ENCODE measurements around the gene BRD9.
"Not testable (repeated sequence)": the region's sequence is repeated elsewhere in the genome, so short reads cannot be mapped to it uniquely, and the experiment has no call there.

Gene BRD9

DNA sequence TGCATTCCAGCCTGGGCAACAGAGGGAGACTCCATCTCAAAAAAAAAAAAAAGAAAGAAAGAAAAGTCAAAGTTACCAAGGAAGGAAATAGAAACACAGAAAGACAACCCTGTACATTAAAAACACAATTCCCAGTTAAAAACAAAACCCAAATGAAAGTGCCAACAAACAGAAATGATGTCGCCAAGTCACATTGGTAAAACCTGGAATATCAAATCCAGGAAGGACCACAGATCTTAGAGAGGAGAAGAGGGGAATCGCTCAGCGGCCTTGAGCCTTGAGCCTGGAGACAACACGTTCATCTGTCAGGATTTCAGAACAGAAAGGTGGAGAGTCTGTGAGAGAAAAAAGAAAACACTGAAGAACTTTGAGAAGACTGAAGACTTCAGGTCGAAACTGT is 40.6 kb downstream of the BRD9 start:
- H3K9me3 Mint-ChIP-seq: no peaks in the 10 kb centered on the region
- H3K4me1 Mint-ChIP-seq: no peaks in the 10 kb centered on the region
- H3K27ac Mint-ChIP-seq: peak overlapping the region; percentile 49
- no peaks in the 10 kb centered on the region for H3K36me3 Mint-ChIP-seq
- no peak overlapping the region for H3K4me3 Mint-ChIP-seq
- H3K27me3 Mint-ChIP-seq: peaks cover 2% of the 10 kb centered on the region

DNA sequence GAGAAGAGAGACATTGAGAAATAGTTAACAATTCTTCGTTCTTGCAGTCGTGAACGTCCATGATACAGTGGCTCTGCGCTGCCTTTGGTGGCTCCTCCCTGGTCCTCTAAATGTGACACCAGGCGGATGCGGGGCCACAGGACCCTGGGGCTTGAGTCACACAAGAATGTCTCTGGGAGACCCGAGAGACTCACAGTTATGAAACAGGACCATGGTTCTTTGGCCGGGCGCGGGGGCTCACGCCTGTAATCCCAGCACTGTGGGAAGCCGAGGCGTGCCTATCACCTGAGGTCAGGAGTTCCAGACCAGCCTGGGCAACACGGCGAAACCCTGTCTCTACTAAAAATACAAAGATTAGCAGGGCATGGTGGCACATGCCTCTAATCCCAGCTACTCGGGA is 41.0 kb downstream of the BRD9 start:
- H3K27me3 Mint-ChIP-seq: peaks cover 2% of the 10 kb centered on the region
- no peak overlapping the region for H3K27ac Mint-ChIP-seq

DNA sequence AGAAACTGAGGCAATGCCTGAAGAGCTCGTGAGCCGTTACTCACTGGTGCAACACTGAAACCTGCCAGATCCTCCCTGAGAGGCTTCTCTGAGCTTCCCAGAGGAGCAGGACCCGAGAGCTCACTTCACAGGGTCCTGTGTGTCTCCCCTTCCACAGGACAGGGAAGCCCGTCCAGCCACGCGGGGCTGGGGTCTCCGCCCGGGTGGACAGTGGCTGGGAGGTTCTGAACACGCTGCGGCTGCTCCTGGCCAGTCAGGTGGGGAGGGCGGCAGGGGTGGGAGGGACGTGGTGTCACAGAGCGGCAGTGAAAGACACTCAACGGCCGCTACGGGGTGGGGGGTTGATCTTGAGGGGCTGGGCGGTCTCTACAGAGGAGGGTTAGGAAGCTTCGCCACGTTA is 41.5 kb downstream of the BRD9 start:
- H3K36me3 Mint-ChIP-seq: no peaks in the 10 kb centered on the region
- peaks cover 2% of the 10 kb centered on the region for H3K27me3 Mint-ChIP-seq
- H3K27ac Mint-ChIP-seq: no peak overlapping the region
- no peaks in the 10 kb centered on the region for H3K4me1 Mint-ChIP-seq
- H3K9me3 Mint-ChIP-seq: no peaks in the 10 kb centered on the region
- no peak overlapping the region for H3K4me3 Mint-ChIP-seq

More for the DNA sequence above, 41.0 kb downstream of the BRD9 start:
- Mint-ChIP-seq H3K4me1 (no peaks in the 10 kb centered on the region), H3K9me3 (no peaks in the 10 kb centered on the region), H3K4me3 (no peak overlapping the region), H3K36me3 (no peaks in the 10 kb centered on the region)

DNA sequence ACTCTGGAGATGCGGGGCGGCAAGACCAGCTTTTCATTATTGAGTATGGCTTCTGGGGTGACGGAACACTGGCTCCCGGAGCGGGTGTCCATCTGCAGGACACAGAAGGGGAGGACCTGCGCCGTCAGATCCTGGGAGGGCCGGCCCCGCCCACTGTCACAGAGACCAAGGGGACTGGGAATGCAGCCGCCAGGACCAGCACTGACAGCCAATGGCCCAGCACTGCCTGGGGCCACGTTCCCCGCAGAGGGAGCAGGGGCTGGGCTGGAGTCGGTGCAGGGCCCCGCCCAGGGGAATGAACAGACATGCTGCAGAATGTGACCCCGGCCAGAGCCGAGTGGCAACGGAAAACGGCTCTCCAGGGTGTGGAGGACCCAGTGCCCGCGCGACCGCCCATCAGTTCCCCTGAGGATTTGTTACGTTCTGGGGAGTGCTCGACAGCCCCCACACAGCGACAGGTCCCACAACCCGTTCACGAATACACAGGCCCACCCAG is 42.0 kb downstream of the BRD9 start, which contains the start of gene ZDHHC11:
Gene ZDHHC11, minus strand, starts transcription at position 476 of the 496 bp plus-strand sequence. Its CDS starts 384 bp downstream, at position 92.
- Mint-ChIP-seq H3K36me3 (no peaks in the 10 kb centered on the region), H3K27me3 (peaks cover 2% of the 10 kb centered on the region), H3K27ac (no peak within 1 kb of the TSS), H3K4me1 (no peaks in the 10 kb centered on the region), H3K9me3 (no peaks in the 10 kb centered on the region), H3K4me3 (no peak within 1 kb of the TSS)

DNA sequence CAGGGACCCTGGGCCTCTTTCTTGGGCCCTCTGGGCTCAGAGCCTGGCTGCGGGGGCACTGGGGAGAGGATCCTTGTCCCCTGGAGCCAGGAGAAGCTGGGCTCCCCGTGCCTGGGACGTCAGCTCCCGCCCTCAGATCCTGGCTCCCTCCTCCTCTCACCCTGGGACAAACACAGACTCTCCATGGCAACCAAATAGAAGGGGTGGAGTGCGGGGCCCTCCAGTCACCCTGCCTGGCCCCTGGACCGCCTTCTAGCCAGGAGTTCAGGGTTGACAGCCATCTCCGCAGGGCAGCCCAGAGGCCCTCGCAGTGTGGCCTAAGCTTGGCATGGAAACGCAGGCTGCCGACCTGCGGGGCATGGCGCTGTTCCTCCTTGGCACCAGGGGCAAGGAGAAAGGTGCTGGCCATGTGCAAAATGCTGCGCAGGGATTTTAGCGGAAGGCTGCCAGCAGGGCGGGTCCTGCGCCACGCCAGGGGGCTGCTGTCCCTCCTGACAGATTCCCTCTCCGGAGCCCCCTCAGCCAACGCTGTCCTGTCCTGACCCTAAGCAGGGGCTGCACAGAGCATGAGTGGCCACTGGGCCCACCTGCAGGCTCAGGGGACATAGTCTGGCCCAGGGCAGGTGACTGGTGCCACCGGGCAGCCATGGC is 42.8 kb downstream of the BRD9 start:
- no peak overlapping the region for H3K27ac Mint-ChIP-seq
- H3K27me3 Mint-ChIP-seq: peaks cover 3% of the 10 kb centered on the region
- H3K4me1 Mint-ChIP-seq: no peaks in the 10 kb centered on the region
- H3K36me3 Mint-ChIP-seq: no peaks in the 10 kb centered on the region
- no peaks in the 10 kb centered on the region for H3K9me3 Mint-ChIP-seq
- no peak overlapping the region for H3K4me3 Mint-ChIP-seq

DNA sequence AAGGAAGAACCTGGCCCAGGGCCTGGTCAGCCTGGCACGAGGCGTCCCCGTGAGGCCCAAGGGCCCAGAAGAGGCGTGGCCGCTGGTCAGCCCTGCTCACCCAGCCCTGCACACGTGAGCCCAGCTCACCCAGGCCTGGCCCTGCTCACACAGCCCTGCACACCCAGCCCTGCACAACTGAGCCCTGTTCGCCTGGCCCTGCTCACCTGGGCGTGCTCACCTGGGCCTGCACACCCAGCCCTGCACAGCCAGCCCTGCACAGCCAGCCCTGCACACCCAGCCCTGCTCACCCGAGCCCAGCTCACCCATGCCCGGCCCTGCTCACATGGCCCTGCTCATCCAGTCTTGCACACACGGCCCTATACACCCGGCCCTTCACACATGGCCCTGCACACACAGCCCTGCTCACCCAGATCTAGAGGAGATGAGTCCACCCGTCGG is 43.9 kb downstream of the BRD9 start:
- Mint-ChIP-seq H3K9me3 (no peaks in the 10 kb centered on the region), H3K27ac (no peak overlapping the region)

DNA sequence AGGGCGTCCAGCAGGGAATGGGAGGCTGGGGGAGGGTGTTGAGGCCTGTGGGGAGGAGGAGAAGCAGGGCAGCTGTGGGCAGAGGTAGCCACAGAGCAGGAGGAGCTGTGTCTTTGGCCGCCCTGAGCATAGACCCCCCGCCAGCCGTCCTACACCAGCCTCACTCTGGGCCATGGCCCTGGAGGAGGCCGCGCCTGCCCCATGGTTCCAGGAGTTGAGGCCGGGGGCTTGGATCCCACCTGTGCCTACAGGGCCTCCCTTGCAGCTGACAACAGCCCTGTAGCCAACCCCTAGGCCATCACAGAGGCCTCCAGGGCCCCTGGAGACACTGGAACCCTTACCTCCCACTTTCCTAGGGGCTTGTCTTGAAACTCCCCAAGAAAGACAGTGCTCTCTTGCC is 44.9 kb downstream of the BRD9 start:
- H3K27ac Mint-ChIP-seq, H3K9me3 Mint-ChIP-seq, H3K4me3 Mint-ChIP-seq, H3K27me3 Mint-ChIP-seq, H3K4me1 Mint-ChIP-seq, H3K36me3 Mint-ChIP-seq: not testable (repeated sequence)

More for the DNA sequence above, 43.9 kb downstream of the BRD9 start:
- H3K4me1 Mint-ChIP-seq: no peaks in the 10 kb centered on the region
- peaks cover 3% of the 10 kb centered on the region for H3K27me3 Mint-ChIP-seq
- H3K4me3 Mint-ChIP-seq: no peak overlapping the region
- H3K36me3 Mint-ChIP-seq: no peaks in the 10 kb centered on the region

DNA sequence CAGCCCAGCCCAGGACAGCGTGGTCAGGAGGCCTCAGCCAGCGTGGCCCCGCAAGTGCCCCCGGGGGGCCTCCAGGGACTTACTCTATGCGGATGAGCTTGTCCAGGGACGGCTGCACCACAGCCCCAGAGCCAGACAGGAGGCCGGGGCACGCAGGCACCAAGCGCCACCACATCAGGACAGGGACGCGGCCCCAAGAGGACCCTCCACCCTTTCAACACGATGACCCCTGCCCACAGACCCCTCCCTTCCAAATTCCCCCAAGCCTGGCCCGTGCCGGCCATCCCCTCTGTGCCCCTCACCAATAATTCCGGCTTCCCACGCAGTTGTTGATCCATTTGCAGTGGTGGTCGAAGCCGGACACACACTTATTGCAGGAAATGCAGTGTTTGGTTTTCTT is 45.4 kb downstream of the BRD9 start:
- not testable (repeated sequence) for H3K9me3 Mint-ChIP-seq, H3K27ac Mint-ChIP-seq, H3K27me3 Mint-ChIP-seq

DNA sequence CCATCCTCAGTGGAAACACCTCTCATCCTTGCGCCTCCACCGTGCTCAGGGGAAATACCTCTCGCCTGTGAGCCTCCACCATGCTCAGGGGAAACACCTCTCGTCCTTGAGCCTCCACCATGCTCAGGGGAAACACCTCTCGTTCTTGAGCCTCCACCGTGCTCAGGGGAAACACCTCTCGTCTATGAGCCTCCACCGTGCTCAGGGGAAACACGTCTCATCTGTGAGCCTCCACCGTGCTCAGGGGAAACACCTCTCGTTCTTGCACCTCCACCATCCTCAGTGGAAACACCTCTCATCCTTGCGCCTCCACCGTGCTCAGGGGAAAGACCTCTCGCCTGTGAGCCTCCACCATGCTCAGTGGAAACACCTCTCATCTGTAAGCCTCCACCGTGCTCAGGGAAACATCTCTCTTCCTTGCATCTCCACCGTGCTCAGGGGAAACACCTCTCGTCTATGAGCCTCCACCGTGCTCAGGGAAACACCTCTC is 46.0 kb downstream of the BRD9 start:
- H3K27ac Mint-ChIP-seq: not testable (repeated sequence)

More for the DNA sequence above, 45.4 kb downstream of the BRD9 start:
- not testable (repeated sequence) for H3K4me1 Mint-ChIP-seq, H3K4me3 Mint-ChIP-seq, H3K36me3 Mint-ChIP-seq

DNA sequence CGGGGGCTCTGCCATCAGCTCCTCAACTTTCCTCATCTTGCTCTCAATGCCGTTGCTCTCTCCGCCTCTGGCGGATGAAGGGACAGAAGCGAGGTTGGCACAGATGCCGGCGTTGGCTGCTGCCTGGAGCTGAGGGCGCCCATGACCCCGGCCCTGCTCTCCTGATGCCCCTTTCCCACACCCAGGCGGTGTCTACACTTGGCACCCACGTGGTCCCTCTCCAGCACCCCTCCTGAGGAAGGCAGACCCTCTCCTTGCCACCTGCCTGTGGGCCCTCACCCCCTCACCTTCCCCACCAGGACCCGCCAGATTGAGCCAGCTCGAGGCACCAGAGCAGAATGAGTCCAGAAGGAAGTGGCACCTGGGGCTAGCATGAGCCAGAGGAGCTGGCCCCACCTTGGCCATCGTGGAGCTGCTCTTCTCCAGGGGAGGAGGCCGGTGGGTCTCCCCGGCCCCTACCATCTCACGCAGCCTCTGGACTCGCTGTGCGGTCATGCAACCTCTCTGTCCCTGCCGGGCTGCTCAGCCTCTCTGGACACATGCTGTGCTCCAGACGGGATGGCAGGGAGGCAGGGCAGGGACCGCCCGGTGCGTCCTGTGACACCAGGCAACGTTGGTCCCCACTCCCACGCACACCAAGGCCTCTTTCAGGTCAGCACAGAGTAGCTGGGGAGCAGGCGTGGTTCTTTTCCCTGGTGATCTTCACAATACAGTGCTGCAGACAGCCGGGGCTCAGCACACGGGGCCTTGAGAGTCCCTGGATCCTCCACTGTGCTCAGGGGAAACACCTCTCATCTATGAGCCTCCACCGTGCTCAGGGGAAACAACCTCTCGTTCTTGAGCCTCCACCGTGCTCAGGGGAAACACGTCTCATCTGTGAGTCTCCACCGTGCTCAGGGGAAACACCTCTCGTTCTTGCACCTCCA is 46.7 kb downstream of the BRD9 start:
- not testable (repeated sequence) for H3K4me3 Mint-ChIP-seq, H3K27me3 Mint-ChIP-seq, H3K9me3 Mint-ChIP-seq, H3K36me3 Mint-ChIP-seq, H3K27ac Mint-ChIP-seq, H3K4me1 Mint-ChIP-seq

More for the DNA sequence above, 46.0 kb downstream of the BRD9 start:
- H3K27me3 Mint-ChIP-seq, H3K36me3 Mint-ChIP-seq, H3K9me3 Mint-ChIP-seq, H3K4me3 Mint-ChIP-seq, H3K4me1 Mint-ChIP-seq: not testable (repeated sequence)

DNA sequence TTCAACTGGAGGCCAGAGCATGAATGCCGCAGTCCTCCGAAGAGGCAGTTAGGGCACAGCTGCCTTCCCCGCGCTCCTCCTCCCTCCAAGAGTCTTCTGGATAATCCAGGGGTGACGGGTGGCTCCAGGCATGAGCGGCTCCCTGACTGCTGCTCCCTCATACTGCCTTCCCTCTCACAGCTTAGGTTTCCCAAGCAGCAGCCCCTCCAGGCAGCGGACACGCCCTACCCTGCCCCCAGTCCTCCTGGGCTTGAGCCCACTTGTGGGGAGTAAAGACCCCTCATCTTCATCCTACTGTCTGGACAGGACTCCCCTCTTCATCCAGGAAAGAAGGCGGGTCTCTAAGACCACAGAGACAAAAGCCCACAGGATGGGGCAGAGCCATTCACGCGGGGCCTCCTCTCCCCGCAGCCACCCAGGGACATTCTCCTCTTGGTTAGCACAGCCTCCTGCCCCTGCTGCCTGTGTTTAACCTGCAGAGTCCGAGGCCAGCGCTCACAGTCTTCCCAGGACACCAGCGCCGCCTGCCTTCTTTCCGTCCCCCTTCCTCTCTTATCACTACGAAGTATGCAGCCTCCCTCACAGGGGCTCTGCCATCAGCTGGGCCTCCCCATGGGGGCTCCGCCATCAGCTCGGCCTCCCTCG is 47.4 kb downstream of the BRD9 start:
- not testable (repeated sequence) for H3K9me3 Mint-ChIP-seq, H3K36me3 Mint-ChIP-seq, H3K4me1 Mint-ChIP-seq, H3K4me3 Mint-ChIP-seq, H3K27me3 Mint-ChIP-seq, H3K27ac Mint-ChIP-seq

DNA sequence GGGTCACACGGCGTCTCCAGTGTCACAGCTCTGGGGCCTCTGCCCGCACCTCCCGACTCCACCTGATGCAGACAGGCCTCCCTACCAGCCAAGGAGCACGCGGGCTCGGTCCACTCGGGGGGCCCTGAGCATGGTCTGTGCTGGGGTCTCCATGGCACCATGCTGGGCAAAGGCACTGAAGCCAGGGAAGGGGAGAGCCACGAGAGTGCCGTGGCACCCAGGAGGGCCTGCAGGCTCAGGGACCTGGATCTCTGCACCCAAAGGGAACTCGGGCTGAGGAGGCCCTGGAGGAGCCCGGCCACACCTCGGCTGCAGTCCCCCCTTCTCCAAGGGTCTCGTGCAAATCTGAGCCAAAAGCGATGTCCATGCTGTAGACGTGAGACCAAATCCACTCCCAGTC is 48.2 kb downstream of the BRD9 start:
- not testable (repeated sequence) for H3K27me3 Mint-ChIP-seq, H3K4me1 Mint-ChIP-seq, H3K27ac Mint-ChIP-seq, H3K4me3 Mint-ChIP-seq, H3K36me3 Mint-ChIP-seq, H3K9me3 Mint-ChIP-seq

DNA sequence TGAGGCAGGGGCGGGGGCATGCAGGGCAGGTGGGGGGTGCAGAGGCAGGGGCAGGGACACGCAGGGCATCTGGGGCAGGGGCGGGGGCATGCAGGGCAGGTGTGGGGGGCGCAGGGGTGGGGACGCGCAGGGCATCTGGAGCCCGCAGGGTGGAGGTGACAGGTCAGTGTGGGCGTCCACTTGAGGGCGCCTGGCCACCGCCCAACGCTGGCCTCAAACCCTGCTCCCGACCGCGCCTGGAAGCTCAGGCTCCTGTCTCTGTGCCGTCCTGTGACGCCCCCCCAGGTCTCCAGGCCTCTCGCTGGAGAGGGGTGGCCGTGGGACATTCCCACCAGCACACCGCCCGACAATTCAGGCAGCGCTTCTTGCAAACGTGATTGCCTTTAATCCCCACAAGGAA is 48.7 kb downstream of the BRD9 start:
- not testable (repeated sequence) for H3K27ac Mint-ChIP-seq, H3K27me3 Mint-ChIP-seq, H3K4me3 Mint-ChIP-seq, H3K36me3 Mint-ChIP-seq, H3K9me3 Mint-ChIP-seq, H3K4me1 Mint-ChIP-seq

DNA sequence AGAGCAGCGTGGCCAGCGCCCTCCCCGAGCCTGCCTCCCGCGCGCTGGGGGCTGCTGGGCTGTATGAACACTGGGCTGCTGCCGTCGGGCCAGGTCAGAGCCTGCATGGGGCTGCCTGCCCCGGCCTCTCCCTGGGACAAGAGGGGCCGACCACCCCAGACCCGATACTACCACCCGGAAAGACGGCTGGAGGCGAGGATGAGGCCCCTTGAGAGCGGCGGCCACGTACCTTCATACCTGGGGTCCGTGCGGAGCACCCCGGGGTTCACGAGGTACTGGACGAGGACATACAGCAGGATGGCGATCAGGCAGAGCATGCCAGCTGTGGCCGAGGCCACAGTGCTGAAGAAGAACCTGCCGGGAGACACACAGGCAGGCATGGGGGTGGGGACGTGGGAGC is 49.2 kb downstream of the BRD9 start:
- not testable (repeated sequence) for H3K4me1 Mint-ChIP-seq, H3K9me3 Mint-ChIP-seq

DNA sequence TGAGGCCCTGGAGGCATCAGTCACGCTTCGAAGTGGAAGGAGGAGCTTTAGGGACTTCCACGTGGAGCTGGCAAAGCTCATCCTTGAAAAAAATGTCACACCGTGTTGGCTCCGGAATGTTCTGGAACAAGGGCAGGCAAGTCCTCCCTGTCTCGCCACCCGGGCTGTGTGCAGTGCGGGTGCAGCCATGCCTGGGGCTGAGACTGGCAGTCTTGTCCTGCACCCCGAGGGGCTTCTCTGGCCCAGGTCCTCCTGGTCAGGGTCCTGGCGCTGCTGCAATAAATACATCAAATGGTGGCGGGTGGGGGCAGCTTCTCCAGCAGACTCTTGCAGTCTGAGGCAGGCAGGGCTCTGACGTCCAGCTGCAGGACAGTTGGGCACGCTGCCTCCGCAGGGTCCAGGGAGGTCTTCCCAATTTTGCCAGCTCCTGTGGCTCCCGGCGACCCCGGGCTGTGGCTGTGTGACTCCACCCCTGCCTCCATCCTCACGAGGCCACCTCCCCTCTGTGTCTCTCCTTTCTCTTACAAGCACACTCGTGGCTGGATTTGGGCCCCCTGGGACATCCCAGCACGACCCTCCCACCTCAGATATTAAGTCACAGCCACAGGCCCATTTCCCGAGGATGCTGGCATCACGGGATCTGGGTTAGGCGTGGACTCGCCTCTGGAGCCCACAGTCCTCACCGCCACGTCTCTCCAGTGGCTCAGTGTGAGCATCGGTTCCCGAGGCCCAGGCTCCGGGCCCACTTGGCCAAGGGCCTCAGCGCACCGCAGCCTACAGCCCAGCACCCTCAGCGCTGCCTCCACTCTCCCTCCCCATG is 50.0 kb downstream of the BRD9 start:
- not testable (repeated sequence) for H3K36me3 Mint-ChIP-seq, H3K4me3 Mint-ChIP-seq, H3K9me3 Mint-ChIP-seq, H3K27ac Mint-ChIP-seq, H3K4me1 Mint-ChIP-seq, H3K27me3 Mint-ChIP-seq

More for the DNA sequence above, 49.2 kb downstream of the BRD9 start:
- H3K27ac Mint-ChIP-seq, H3K27me3 Mint-ChIP-seq, H3K4me3 Mint-ChIP-seq, H3K36me3 Mint-ChIP-seq: not testable (repeated sequence)

All from activated naive CD4-positive, alpha-beta T cell treated with anti-CD3 and anti-CD28 coated beads, Interleukin-2, amount 50 U/mL, for 24 hours (primary cell).